Ectodermal cell (in vitro differentiated cells): Measurements from ENCODE around the gene PIEZO2.

Source experiments
- H3K27ac ChIP-seq: 2 replicates; pipeline ENCODE4 v1.7.0; 2013; ENCODE audit warnings: mild to moderate bottlenecking, low read depth, low read length; ENCODE audit not compliant: insufficient read depth, poor library complexity, severe bottlenecking
- H3K27me3 ChIP-seq: 2 replicates; pipeline ENCODE4 v1.7.0; 2013; ENCODE audit warnings: mild to moderate bottlenecking, low read length; ENCODE audit not compliant: insufficient read depth, control insufficient read depth, poor library complexity, severe bottlenecking
- H3K36me3 ChIP-seq: one replicate; pipeline ENCODE4 v1.7.0; 2013; ENCODE audit warnings: low read length; ENCODE audit not compliant: control insufficient read depth, insufficient read depth
- H3K4me1 ChIP-seq: one replicate; pipeline ENCODE4 v1.7.0; 2013; ENCODE audit warnings: low read length; ENCODE audit not compliant: control insufficient read depth, insufficient read depth
- H3K4me3 ChIP-seq: 2 replicates; pipeline ENCODE4 v1.7.0; 2013; ENCODE audit warnings: low read depth, low read length, control low read depth; ENCODE audit not compliant: insufficient read depth
- H3K9me3 ChIP-seq: 2 replicates; pipeline ENCODE4 v1.7.0; 2013; ENCODE audit warnings: mild to moderate bottlenecking, low read length, moderate library complexity; ENCODE audit not compliant: control insufficient read depth
- WGBS, 2 experiments: methylation state at CpG; one replicate each; pipeline ENCODE4 v1.1.7; 2013; ENCODE audit warnings: missing lambda C conversion rate in 2 of 2; 5-methylcytosine and 5-hydroxymethylcytosine counted together

The PIEZO2 gene

GRCh38 chr18:11165952-11166351 lies 16.6 kb upstream of the PIEZO2 start:
- Histone ChIP-seq H3K27me3 (peaks cover 4% of the 10 kb centered on the region), H3K36me3 (no peaks in the 10 kb centered on the region), H3K27ac (no peak overlapping the region), H3K4me3 (no peak overlapping the region), H3K9me3 (no peaks in the 10 kb centered on the region), H3K4me1 (no peaks in the 10 kb centered on the region)
- WGBS, 2 experiments = 89 to 95% methylated on average over 7 of the region's 7 CpGs

GRCh38 chr18:11165138-11165537 lies 15.8 kb upstream of the PIEZO2 start:
- no peaks in the 10 kb centered on the region for H3K4me1 ChIP-seq
- WGBS, 2 experiments = 90 to 95% methylated on average over 3 of the region's 3 CpGs
- no peak overlapping the region for H3K4me3 ChIP-seq
- peaks cover 4% of the 10 kb centered on the region for H3K27me3 ChIP-seq
- no peaks in the 10 kb centered on the region for H3K9me3 ChIP-seq
- no peak overlapping the region for H3K27ac ChIP-seq
- no peaks in the 10 kb centered on the region for H3K36me3 ChIP-seq

GRCh38 chr18:11163665-11164064 lies 14.3 kb upstream of the PIEZO2 start:
- H3K4me3 ChIP-seq = no peak overlapping the region
- no peaks in the 10 kb centered on the region for H3K4me1 ChIP-seq
- 47 to 52% methylated on average over 17 to 18 of the region's 18 CpGs for WGBS, 2 experiments
- H3K27me3 ChIP-seq = peaks cover 4% of the 10 kb centered on the region
- H3K9me3 ChIP-seq = no peaks in the 10 kb centered on the region
- H3K27ac ChIP-seq = no peak overlapping the region
- H3K36me3 ChIP-seq = no peaks in the 10 kb centered on the region

- Histone ChIP-seq H3K36me3 (no peaks in the 10 kb centered on the region), H3K9me3 (no peaks in the 10 kb centered on the region), H3K27me3 (peaks cover 4% of the 10 kb centered on the region), H3K4me1 (no peaks in the 10 kb centered on the region), H3K27ac (no peak overlapping the region), H3K4me3 (no peak overlapping the region)
- WGBS, 2 experiments = 91 to 98% methylated on average over 3 to 5 of the region's 5 CpGs
Observed at GRCh38 chr18:11162889-11163288, 13.5 kb upstream of the PIEZO2 start.

GRCh38 chr18:11162462-11162861 lies 13.1 kb upstream of the PIEZO2 start:
- WGBS, 2 experiments = 90 to 96% methylated on average over 2 to 3 of the region's 3 CpGs
- Histone ChIP-seq H3K36me3 (no peaks in the 10 kb centered on the region), H3K9me3 (no peaks in the 10 kb centered on the region), H3K4me1 (no peaks in the 10 kb centered on the region), H3K27me3 (peaks cover 4% of the 10 kb centered on the region), H3K27ac (no peak overlapping the region), H3K4me3 (no peak overlapping the region)

- Histone ChIP-seq H3K27ac (no peak overlapping the region), H3K9me3 (no peaks in the 10 kb centered on the region), H3K36me3 (no peaks in the 10 kb centered on the region), H3K4me1 (no peaks in the 10 kb centered on the region), H3K27me3 (peaks cover 4% of the 10 kb centered on the region), H3K4me3 (no peak overlapping the region)
- WGBS, 2 experiments = 93 to 98% methylated on average over 2 of the region's 2 CpGs
Observed at GRCh38 chr18:11160313-11160712, 10.9 kb upstream of the PIEZO2 start.

- Histone ChIP-seq H3K4me3 (no peak overlapping the region), H3K27me3 (peaks cover 4% of the 10 kb centered on the region), H3K9me3 (no peaks in the 10 kb centered on the region), H3K4me1 (no peaks in the 10 kb centered on the region), H3K36me3 (no peaks in the 10 kb centered on the region), H3K27ac (no peak overlapping the region)
- WGBS, 2 experiments = 84 to 85% methylated on average over 4 of the region's 4 CpGs
Observed at GRCh38 chr18:11159844-11160243, 10.5 kb upstream of the PIEZO2 start.

- 86 to 90% methylated on average over 1 of the region's 1 CpG for WGBS, 2 experiments
- H3K4me1 ChIP-seq = no peaks in the 10 kb centered on the region
- H3K4me3 ChIP-seq = no peak overlapping the region
- H3K27ac ChIP-seq = no peak overlapping the region
- H3K27me3 ChIP-seq = no peaks in the 10 kb centered on the region
- H3K36me3 ChIP-seq = no peaks in the 10 kb centered on the region
- no peaks in the 10 kb centered on the region for H3K9me3 ChIP-seq
Observed at GRCh38 chr18:11156978-11157377, 7.6 kb upstream of the PIEZO2 start.

- H3K4me3 ChIP-seq = no peak overlapping the region
- H3K9me3 ChIP-seq = no peaks in the 10 kb centered on the region
- 88 to 95% methylated on average over 8 of the region's 8 CpGs for WGBS, 2 experiments
- H3K27ac ChIP-seq = no peak overlapping the region
- H3K27me3 ChIP-seq = peaks cover 15% of the 10 kb centered on the region
- H3K4me1 ChIP-seq = no peaks in the 10 kb centered on the region
- H3K36me3 ChIP-seq = no peaks in the 10 kb centered on the region
Observed at GRCh38 chr18:11155034-11155759, 5.8 kb upstream of the PIEZO2 start.

- no peak overlapping the region for H3K4me3 ChIP-seq
- peaks cover 22% of the 10 kb centered on the region for H3K27me3 ChIP-seq
- WGBS, 2 experiments = 0% methylated on average over 2 of the region's 2 CpGs; no CpG with 5 or more reads in 1 of the 2 experiments
- no peaks in the 10 kb centered on the region for H3K9me3 ChIP-seq
- H3K27ac ChIP-seq = no peak overlapping the region
- H3K36me3 ChIP-seq = no peaks in the 10 kb centered on the region
- H3K4me1 ChIP-seq = no peaks in the 10 kb centered on the region
Observed at GRCh38 chr18:11154368-11154989, 5.1 kb upstream of the PIEZO2 start.
